HG03565 (cell line): ENCODE results near the gene SDE2.
"Not testable (repeated sequence)": the region's sequence is repeated elsewhere in the genome, so short reads cannot be mapped to it uniquely, and the experiment has no call there.

Source experiments
- ATAC-seq: cut with Tn5 transposase; IDR thresholded peaks from one replicate; pipeline ENCODE4 v1.9.1; 2021; ENCODE audit warnings: mild to moderate bottlenecking, moderate library complexity; ENCODE audit not compliant: unreplicated experiment

The SDE2 gene

DNA sequence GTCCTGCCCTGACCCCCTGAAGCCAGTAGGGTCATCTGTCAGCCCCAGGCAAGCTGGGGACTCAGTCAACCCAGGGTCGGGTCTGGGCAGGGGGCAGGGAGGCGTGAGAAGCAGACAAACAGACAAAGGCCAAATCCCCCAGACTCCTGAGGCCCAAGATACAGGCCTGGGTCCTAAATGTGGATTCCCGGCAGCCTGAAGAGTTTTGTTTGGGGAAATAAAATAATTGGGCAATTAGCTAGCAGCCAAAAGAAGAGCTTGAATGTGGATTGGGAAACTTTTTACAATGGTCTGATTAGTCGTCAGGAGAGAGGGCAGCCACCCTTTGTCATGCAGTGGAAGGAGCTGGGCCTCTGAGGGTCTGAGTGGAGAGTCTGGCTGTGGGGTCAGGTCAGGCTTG, 53.6 kb downstream of the SDE2 start:
- ATAC-seq = no peak

DNA sequence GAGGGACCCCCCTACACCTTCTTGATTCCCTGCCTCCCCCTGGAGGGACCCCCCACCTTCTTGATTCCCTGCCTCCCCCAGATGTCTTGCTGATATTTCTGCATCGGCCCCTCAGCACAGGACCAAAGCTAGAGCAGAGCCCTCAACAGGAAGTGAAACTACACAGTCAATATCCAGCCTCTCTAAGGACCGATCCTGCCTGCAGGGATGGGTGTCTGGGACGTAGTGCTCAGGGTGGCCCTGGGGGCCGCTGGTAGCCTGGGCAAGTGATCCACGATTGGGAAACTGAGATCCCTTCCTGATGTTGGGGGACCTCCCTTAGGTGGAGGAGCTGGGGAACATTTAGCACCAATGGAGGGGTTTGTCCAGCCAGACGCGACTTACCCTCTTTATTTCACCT, 54.2 kb downstream of the SDE2 start:
- peak; percentile 61 for ATAC-seq

DNA sequence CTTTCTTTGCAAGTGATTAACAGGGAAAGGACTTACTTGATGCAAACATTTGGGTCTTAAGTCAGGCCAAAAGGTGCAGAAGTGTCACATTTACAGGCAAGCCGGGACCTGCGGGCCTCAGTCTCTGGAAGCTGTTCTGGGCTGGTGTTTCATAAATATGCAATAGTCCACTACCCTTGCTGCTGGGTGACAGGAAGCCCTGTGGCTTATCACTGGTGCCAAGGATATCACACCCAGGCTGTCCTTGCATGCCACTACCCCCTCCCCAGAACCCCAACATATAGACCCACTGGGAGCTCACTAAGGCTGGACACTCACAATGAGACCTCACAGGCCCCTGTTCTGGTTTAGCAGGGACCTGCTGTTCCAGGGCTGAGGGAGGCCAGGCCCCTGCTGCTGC, 54.8 kb downstream of the SDE2 start:
- no peak for ATAC-seq

DNA sequence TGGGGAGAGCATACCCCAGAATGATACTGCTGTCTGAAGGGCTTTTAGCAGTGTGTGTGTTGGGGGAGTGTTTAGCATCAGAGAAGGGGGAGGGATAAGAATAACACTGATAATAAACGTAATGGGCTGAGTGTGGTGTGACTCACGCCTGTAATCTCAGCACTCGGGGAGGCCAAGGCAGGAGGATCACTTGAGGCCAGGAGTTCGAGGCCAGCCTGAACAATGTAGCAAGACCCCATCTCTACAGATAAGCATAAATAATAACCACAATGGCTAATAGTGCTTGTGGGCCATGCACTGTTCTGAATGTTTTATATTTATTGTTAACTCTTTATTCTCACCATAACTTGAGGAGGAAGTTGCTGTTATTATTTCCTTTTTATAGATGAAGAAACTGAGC, 55.6 kb downstream of the SDE2 start:
- ATAC-seq = no peak

DNA sequence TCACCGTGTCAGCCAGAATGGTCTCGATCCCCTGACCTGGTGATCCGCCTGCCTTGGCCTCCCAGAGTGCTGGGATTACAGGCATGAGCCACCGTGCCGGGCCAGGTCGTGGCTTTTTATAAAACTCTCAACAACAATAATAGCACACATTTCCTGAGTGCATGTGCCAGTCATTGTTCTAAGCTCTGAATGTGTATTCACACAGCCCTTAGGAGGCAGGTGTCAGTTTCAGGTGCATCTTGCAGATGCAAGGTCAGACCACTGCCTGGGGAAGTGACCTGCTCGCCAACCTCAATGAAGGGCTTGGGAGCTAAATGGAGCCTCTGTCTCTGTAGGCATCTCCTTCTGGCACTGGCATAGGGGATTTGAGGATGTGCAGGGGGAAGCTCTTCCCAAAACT, 56.6 kb downstream of the SDE2 start:
- peak; percentile 59 for ATAC-seq

DNA sequence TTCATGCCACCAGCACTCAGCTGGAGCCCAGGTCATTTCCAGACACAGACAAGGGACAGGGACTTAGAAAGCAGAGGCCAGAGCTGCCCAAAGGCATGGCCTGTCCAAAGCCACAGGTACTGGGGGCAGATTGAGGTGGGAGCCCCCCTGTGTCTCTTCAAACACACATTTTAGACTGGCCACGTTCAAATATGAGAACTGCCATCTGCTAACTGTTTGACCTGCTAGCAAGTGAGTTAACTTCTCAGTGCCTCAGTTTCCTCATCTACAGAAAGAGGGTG, 57.3 kb downstream of the SDE2 start:
- ATAC-seq = no peak

DNA sequence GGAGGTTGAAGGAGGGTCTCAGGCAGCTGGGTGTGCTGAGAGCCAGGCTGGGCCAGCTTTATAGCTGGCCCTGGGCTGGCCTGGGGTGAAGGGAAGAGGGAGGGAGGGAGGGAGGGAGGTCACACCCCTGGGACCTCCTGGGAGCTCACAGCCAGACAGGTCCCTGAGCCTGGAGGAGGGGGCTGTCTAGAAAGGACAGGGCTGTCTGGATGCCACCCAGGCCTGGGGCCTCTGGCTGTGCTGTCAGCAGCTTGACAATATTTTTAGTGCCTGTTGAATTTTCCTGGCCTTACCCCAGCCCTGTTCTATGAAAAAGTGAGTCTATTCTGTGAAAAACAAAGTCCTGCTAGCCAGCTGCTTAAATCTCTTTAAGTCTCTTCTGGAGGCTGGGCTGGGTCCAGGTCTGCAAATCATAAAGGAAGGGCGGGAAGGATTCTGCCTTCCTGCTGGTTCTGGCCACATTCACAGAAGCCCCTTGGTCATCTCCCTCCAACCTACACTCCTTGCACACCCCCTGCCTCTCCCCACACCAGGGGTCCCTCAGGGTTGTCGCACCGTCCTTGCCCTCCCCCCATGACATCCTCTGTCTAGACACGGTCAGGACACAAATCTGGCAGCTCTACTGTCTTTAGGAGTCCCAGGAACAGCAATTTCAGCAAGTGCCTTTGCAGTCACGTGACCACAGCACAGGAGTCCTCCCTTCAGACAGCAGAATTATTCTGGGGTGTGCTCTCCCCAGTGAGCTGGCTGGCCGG, 57.8 kb downstream of the SDE2 start, which contains the start of gene LEFTY2:
TSS of gene LEFTY2 (minus strand) at position 34 of the 755 bp plus-strand sequence. CDS start 80 bp downstream, outside the sequence.
- ATAC-seq = no peak

DNA sequence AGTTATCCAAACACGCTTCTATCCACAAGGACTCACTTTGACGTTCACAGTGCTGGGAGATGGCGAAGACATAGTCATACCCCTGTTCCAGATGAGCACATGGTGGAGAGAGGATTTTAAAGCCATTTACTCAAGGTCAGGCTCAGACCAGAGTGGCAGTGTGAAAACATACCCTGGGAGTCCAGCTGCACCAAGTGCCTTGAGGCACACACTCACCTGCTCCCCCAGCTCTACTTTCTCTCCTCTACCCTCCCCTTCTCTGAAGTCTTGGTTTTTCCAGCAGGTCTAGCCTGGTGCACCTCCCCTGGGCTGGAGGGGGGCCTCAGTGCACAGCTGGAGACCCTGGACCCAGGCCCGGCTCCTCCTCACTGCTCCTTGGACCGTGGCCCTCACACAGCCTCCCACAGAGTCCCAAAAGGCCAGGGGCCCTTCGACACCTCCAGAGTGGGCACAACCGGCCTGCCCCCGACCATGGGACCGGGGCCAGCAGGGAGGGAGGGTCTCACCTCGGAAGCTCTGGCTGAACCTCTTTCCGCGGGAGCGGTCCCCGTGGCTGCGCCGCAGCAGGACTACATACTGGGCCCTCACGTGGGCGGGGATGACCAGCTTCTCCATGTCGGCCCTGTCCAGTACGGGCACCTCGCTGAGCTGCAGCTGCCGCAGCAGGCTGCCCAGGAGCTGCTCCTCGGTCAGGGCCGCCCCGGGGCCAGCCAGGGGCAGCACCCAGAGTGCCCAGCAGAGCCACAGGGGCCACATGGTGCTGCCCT, 58.6 kb downstream of the SDE2 start:
- ATAC-seq = no peak

DNA sequence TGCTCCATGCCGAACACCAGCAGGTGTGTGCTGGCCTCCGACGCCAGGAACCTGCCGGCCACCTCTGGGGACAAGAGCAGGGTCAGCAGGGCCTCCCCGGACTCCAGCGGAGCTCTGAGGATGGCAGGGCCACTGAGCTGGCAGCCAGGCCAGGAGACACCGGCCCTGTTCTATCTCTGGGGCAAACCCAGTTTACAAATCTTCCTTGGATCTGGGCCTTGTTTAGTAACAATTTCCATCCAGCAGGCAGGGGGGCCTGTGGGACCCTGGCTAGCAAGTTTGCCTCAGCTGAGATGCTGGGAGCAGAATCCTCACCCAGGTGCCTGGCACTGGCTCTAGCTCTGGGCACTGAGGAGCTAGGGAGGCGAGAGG, 59.2 kb downstream of the SDE2 start:
- ATAC-seq = not testable (repeated sequence)

DNA sequence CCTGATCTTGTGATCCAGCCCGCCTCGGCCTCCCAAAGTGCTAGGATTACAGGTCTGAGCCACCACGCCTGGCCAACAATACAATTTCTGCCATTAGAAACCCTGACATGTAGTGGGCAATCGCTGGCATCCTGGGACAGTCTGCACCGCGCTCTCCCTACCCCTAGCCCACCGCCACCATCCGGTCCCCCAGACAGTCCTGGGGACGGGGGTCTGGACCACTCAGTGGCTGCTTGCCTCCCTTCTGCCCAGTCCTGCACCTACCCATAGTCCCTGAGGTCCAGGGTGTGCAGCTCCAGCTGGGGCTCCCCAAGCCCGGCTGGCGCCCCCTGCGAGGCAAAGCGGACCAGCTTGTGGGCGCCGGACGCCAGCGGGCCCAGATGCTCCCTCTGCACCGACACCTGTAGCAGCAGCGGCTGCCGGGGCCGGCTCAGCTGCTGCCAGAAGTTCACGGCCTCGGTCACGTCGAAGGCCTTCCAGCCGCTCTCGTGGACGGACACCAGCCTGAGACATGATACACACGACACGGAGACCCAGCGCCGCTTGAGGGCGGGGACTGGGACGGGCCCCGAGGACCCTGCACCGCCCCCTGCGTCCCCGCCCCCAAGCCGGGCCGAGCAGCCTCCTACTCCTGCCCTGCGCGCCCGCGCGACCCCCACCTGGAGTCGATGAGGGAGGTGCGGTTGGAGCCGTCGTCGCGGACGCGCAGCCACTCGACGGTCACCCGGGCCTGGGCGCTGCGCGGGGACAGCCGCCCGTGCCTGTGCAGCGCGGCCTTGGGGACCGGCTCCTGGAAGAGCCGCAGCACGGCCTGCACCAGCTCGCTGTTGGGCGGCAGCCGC, 59.8 kb downstream of the SDE2 start:
- not testable (repeated sequence) for ATAC-seq

DNA sequence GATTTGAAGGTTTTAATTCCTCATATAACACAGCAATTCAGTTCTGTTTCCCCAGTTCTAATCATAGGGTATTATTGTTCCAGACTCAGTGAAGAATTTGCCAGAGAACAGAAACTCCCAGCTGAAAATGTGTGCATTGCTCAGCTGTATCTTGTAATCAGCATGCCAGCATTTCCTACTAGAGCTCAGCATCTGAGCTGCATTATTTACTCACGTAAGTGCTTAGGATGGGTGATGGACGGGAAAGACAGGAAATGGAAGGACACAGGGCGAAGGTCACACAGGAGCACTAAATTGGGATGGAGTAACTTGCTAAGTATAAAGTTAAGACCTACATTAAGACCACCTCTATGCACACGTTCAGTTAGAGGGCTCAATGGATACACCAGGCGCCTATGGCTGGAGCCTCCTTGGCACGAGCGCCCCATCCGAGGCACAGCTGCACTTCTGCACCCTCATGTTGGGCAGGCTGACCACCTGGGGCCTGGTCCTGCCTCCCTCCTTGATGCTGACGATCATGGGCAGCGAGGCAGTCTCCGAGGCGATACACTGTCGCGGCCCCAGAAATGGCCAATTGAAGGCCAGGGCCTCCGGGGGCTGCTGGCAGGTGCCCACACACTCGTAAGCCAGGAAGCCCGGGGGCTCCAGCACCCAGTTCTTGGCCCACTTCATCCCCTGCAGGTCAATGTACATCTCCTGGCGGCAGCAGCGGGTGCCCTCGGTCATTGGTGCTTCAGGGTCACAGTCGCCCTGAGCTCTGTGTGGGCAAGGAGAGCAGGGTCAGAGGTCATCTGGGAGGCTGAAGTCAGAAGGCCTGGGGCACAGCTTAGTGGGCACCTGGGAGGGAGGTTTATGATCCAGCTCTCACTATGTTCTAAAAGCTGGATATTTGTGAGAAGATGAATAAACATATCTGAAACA, 61.8 kb downstream of the SDE2 start:
- no peak for ATAC-seq

DNA sequence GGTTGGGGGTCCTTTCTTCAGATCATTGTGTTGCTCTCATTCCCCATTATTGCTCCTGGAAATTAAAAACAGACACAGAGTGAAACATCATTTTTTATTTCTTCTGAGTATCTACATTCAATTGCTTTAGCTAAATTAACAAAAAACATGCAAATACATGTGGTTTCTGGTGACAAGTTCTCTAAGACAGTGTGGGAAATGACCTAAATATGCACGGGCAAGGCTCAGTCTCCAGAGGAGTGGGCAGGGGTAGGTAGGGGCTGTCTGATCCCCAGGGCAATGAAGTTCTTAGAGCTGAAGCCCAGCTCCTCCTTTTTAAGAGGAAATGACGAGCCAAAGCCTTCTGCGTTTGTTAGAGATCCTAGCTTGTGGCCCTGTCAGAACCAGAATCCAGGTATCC, 62.6 kb downstream of the SDE2 start:
- ATAC-seq = no peak

DNA sequence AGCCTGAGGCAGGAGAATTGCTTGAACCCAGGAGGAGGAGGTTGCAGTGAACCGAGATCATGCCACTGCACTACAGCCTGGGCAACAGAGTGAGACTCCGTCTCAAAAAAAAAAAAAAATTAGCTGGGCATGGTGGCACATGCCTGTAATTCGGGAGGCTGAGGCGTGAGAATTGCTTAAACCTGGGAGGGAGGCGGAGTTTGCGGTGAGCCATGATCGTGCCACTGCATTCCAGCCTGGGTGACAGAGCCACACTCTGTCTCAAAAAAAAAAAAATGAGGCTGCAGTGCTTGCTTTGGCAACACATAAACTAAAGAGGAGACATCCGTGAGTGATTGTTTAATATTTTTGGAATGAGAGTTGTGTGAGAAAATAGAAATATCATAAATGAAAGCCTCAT, 63.1 kb downstream of the SDE2 start:
- ATAC-seq = not testable (repeated sequence)

DNA sequence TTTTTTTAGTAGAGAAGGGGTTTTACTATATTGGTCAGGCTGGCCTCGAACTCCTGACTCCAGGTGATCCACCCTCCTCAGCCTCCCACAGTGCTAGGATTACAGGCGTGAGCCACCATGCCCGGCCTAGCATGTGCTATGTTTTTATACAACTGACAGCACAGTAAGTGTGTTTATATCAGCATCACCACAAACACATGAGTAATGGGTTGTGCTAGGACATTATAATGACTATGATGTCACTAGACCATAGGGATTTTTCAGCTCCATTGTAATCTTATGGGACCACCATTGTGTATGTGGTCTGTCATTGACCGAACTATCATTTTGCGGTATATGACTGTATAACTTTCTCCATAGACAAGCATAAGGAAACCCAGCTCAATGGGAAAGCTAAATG, 64.4 kb downstream of the SDE2 start:
- ATAC-seq = no peak

DNA sequence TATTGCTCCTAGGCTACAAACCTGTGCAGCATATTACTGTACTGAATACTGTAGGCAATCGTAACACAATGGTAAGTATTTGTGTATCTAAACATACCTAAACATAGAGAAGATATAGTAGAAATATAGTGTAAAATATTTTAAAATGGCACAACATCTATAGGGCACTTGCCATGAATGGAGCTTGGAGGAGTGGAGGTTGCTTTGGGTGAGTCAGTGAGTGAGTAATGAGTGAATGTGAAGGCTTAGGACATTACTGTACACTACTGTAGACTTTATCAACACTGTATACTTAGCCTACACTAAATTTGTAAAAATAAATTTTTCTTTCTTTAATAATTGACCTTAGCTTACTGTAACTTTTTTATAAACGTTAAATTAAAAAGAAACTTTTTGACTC, 66.1 kb downstream of the SDE2 start:
- ATAC-seq = no peak
